Activated CD4-positive, alpha-beta T cell treated with anti-CD3 and anti-CD28 coated beads, Interleukin-2, amount 10 ng/mL, durations not matched to agents 7 days and 5 days (primary cell): ENCODE data around the gene FAT1. TPM values are rescaled to one million over a fixed set of nuclear protein-coding genes. Genes with fewer than 3 reads are reported as not detected.

Experiments used
- CTCF ChIA-PET: fragments of 350-600 bp; sonication (Branson Sonifier 250); formaldehyde crosslinking; loops from one replicate; lab custom pipeline; 2021; ENCODE audit warnings: antibody characterized with exemption; lab: Charles Lee
- POLR2A ChIA-PET: fragments of 350-600 bp; sonication (Branson Sonifier 250); formaldehyde crosslinking; loops from one replicate; lab custom pipeline; 2021; ENCODE audit warnings: antibody characterized with exemption; lab: Charles Lee
- DNase-seq: peaks from one replicate; pipeline ENCODE4 v3.0.0-alpha.2; 2020
- H3K27ac Mint-ChIP-seq: one replicate; pipeline ENCODE4 v1.8.0; 2021; ENCODE audit warnings: mild to moderate bottlenecking, moderate library complexity, mixed read lengths
- H3K27me3 Mint-ChIP-seq: one replicate; pipeline ENCODE4 v1.8.0; 2021; ENCODE audit warnings: mixed read lengths
- H3K36me3 Mint-ChIP-seq: one replicate; pipeline ENCODE4 v1.8.0; 2021; ENCODE audit warnings: low read depth, mixed read lengths
- H3K4me1 Mint-ChIP-seq: one replicate; pipeline ENCODE4 v1.8.0; 2021; ENCODE audit warnings: mixed read lengths
- H3K4me3 Mint-ChIP-seq: one replicate; pipeline ENCODE4 v1.8.0; 2021; ENCODE audit warnings: mild to moderate bottlenecking, moderate library complexity, mixed read lengths
- H3K9me3 Mint-ChIP-seq: one replicate; pipeline ENCODE4 v1.8.0; 2021; ENCODE audit warnings: mixed read lengths
- total RNA-seq, 2 experiments: library from RNA; stranded (reverse); gene quantifications; one replicate each; pipeline ENCODE4 v1.2.3, GENCODE V29; 2021

The FAT1 gene
- total RNA-seq, 2 experiments from 2014 or later, result 0.27 to 0.30 TPM

- Mint-ChIP-seq H3K4me3 (no peak overlapping the region), H3K27me3 (no peaks in the 10 kb centered on the region), H3K36me3 (no peaks in the 10 kb centered on the region), H3K4me1 (no peaks in the 10 kb centered on the region), H3K27ac (no peak overlapping the region), H3K9me3 (peaks cover 3% of the 10 kb centered on the region)
- DNase-seq, result no peak
- CTCF ChIA-PET, result no interaction called here
- POLR2A ChIA-PET, result no interaction called here
These were observed 14.1 kb downstream of the FAT1 start for GRCh38 chr4:186709517-186709916.

- no peaks in the 10 kb centered on the region for H3K36me3 Mint-ChIP-seq
- no peaks in the 10 kb centered on the region for H3K9me3 Mint-ChIP-seq
- ChIA-PET POLR2A (no interaction called here), CTCF (no interaction called here)
- H3K27me3 Mint-ChIP-seq, result no peaks in the 10 kb centered on the region
- no peak overlapping the region for H3K27ac Mint-ChIP-seq
- no peaks in the 10 kb centered on the region for H3K4me1 Mint-ChIP-seq
- DNase-seq, result no peak
- H3K4me3 Mint-ChIP-seq, result no peak overlapping the region
These were observed 15.1 kb downstream of the FAT1 start for GRCh38 chr4:186708554-186708953.

GRCh38 chr4:186707996-186708395 is 15.7 kb downstream of the FAT1 start:
- no peaks in the 10 kb centered on the region for H3K9me3 Mint-ChIP-seq
- no peak overlapping the region for H3K27ac Mint-ChIP-seq
- H3K27me3 Mint-ChIP-seq, result no peaks in the 10 kb centered on the region
- H3K36me3 Mint-ChIP-seq, result no peaks in the 10 kb centered on the region
- ChIA-PET POLR2A (no interaction called here), CTCF (no interaction called here)
- DNase-seq, result no peak
- no peaks in the 10 kb centered on the region for H3K4me1 Mint-ChIP-seq
- H3K4me3 Mint-ChIP-seq, result no peak overlapping the region

GRCh38 chr4:186707574-186707973 is 16.1 kb downstream of the FAT1 start:
- Mint-ChIP-seq H3K36me3 (no peaks in the 10 kb centered on the region), H3K27ac (no peak overlapping the region), H3K27me3 (no peaks in the 10 kb centered on the region), H3K9me3 (no peaks in the 10 kb centered on the region), H3K4me1 (no peaks in the 10 kb centered on the region), H3K4me3 (no peak overlapping the region)
- ChIA-PET CTCF (no interaction called here), POLR2A (no interaction called here)
- no peak for DNase-seq

GRCh38 chr4:186704057-186704456 is 19.6 kb downstream of the FAT1 start:
- H3K36me3 Mint-ChIP-seq, result no peaks in the 10 kb centered on the region
- H3K9me3 Mint-ChIP-seq, result peaks cover 4% of the 10 kb centered on the region
- no peaks in the 10 kb centered on the region for H3K4me1 Mint-ChIP-seq
- no peak for DNase-seq
- H3K4me3 Mint-ChIP-seq, result no peak overlapping the region
- ChIA-PET POLR2A (no interaction called here), CTCF (no interaction called here)
- no peak overlapping the region for H3K27ac Mint-ChIP-seq
- H3K27me3 Mint-ChIP-seq, result no peaks in the 10 kb centered on the region

GRCh38 chr4:186703510-186703909 is 20.1 kb downstream of the FAT1 start:
- Mint-ChIP-seq H3K36me3 (no peaks in the 10 kb centered on the region), H3K4me3 (no peak overlapping the region), H3K27ac (no peak overlapping the region), H3K4me1 (no peaks in the 10 kb centered on the region), H3K27me3 (no peaks in the 10 kb centered on the region), H3K9me3 (peaks cover 4% of the 10 kb centered on the region)
- POLR2A ChIA-PET, result no interaction called here
- no peak for DNase-seq
- CTCF ChIA-PET, result no interaction called here

- H3K4me1 Mint-ChIP-seq, result no peaks in the 10 kb centered on the region
- no peak for DNase-seq
- POLR2A ChIA-PET, result no interaction called here
- H3K27me3 Mint-ChIP-seq, result no peaks in the 10 kb centered on the region
- CTCF ChIA-PET, result no interaction called here
- no peaks in the 10 kb centered on the region for H3K36me3 Mint-ChIP-seq
- peaks cover 4% of the 10 kb centered on the region for H3K9me3 Mint-ChIP-seq
- no peak overlapping the region for H3K27ac Mint-ChIP-seq
- H3K4me3 Mint-ChIP-seq, result no peak overlapping the region
These were observed 20.7 kb downstream of the FAT1 start for GRCh38 chr4:186702940-186703339.

GRCh38 chr4:186702297-186702696 is 21.4 kb downstream of the FAT1 start:
- POLR2A ChIA-PET, result no interaction called here
- no peak for DNase-seq
- Mint-ChIP-seq H3K9me3 (peaks cover 4% of the 10 kb centered on the region), H3K27me3 (no peaks in the 10 kb centered on the region), H3K4me1 (no peaks in the 10 kb centered on the region), H3K4me3 (no peak overlapping the region), H3K36me3 (no peaks in the 10 kb centered on the region), H3K27ac (no peak overlapping the region)
- CTCF ChIA-PET, result no interaction called here

- CTCF ChIA-PET, result no interaction called here
- Mint-ChIP-seq H3K27me3 (no peaks in the 10 kb centered on the region), H3K9me3 (peaks cover 4% of the 10 kb centered on the region), H3K36me3 (no peaks in the 10 kb centered on the region), H3K4me1 (no peaks in the 10 kb centered on the region), H3K4me3 (no peak overlapping the region), H3K27ac (no peak overlapping the region)
- POLR2A ChIA-PET, result no interaction called here
- no peak for DNase-seq
These were observed 21.9 kb downstream of the FAT1 start for GRCh38 chr4:186701788-186702187.

- CTCF ChIA-PET, result no interaction called here
- no peaks in the 10 kb centered on the region for H3K27me3 Mint-ChIP-seq
- peaks cover 5% of the 10 kb centered on the region for H3K9me3 Mint-ChIP-seq
- DNase-seq, result no peak
- POLR2A ChIA-PET, result no interaction called here
- no peaks in the 10 kb centered on the region for H3K36me3 Mint-ChIP-seq
- H3K27ac Mint-ChIP-seq, result no peak overlapping the region
- H3K4me3 Mint-ChIP-seq, result no peak overlapping the region
- H3K4me1 Mint-ChIP-seq, result no peaks in the 10 kb centered on the region
These were observed 22.4 kb downstream of the FAT1 start for GRCh38 chr4:186701273-186701672.

- Mint-ChIP-seq H3K36me3 (no peaks in the 10 kb centered on the region), H3K27ac (no peak overlapping the region), H3K9me3 (peaks cover 6% of the 10 kb centered on the region), H3K4me1 (no peaks in the 10 kb centered on the region), H3K4me3 (no peak overlapping the region), H3K27me3 (no peaks in the 10 kb centered on the region)
- POLR2A ChIA-PET, result no interaction called here
- CTCF ChIA-PET, result no interaction called here
- DNase-seq, result no peak
These were observed 22.9 kb downstream of the FAT1 start for GRCh38 chr4:186700746-186701145.

GRCh38 chr4:186699881-186700397 is 23.7 kb downstream of the FAT1 start:
- Mint-ChIP-seq H3K4me3 (no peak overlapping the region), H3K9me3 (peaks cover 6% of the 10 kb centered on the region), H3K27me3 (no peaks in the 10 kb centered on the region), H3K4me1 (no peaks in the 10 kb centered on the region), H3K27ac (no peak overlapping the region), H3K36me3 (no peaks in the 10 kb centered on the region)
- ChIA-PET POLR2A (no interaction called here), CTCF (no interaction called here)
- DNase-seq, result no peak

- CTCF ChIA-PET, result no interaction called here
- POLR2A ChIA-PET, result no interaction called here
- Mint-ChIP-seq H3K4me1 (no peaks in the 10 kb centered on the region), H3K27ac (no peak overlapping the region), H3K4me3 (no peak overlapping the region), H3K9me3 (peaks cover 6% of the 10 kb centered on the region), H3K27me3 (no peaks in the 10 kb centered on the region), H3K36me3 (no peaks in the 10 kb centered on the region)
- no peak for DNase-seq
These were observed 24.4 kb downstream of the FAT1 start for GRCh38 chr4:186699298-186699697.

- no peak overlapping the region for H3K27ac Mint-ChIP-seq
- H3K4me1 Mint-ChIP-seq, result no peaks in the 10 kb centered on the region
- ChIA-PET CTCF (no interaction called here), POLR2A (no interaction called here)
- no peaks in the 10 kb centered on the region for H3K36me3 Mint-ChIP-seq
- H3K27me3 Mint-ChIP-seq, result no peaks in the 10 kb centered on the region
- no peak for DNase-seq
- no peak overlapping the region for H3K4me3 Mint-ChIP-seq
- peaks cover 6% of the 10 kb centered on the region for H3K9me3 Mint-ChIP-seq
These were observed 25.1 kb downstream of the FAT1 start for GRCh38 chr4:186698525-186698924.
